Measurements from ENCODE around the gene NOX3.
"Not testable (repeated sequence)": the region's sequence is repeated elsewhere in the genome, so short reads cannot be mapped to it uniquely, and the experiment has no call there.

DNA sequence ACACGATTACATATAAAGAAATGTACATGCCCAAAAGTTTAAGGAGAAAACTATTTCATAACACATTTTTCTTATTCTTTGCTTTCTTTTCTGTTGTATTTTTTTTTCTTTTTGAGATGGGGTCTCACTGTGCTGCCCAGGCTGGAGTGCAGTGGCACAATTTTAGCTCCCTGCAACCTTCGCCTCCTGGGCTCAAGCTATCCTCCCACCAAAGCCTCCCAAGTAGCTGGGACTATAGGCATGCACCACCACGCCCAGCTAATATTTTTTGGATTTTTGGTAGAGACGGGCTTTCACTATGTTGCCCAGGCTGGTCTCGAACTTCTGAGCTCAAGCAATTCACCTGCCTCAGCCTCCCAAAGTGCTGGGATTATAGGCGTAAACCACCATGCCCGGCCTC lies 4.1 kb downstream of the NOX3 start:
- TF ChIP-seq, protein P1, sequence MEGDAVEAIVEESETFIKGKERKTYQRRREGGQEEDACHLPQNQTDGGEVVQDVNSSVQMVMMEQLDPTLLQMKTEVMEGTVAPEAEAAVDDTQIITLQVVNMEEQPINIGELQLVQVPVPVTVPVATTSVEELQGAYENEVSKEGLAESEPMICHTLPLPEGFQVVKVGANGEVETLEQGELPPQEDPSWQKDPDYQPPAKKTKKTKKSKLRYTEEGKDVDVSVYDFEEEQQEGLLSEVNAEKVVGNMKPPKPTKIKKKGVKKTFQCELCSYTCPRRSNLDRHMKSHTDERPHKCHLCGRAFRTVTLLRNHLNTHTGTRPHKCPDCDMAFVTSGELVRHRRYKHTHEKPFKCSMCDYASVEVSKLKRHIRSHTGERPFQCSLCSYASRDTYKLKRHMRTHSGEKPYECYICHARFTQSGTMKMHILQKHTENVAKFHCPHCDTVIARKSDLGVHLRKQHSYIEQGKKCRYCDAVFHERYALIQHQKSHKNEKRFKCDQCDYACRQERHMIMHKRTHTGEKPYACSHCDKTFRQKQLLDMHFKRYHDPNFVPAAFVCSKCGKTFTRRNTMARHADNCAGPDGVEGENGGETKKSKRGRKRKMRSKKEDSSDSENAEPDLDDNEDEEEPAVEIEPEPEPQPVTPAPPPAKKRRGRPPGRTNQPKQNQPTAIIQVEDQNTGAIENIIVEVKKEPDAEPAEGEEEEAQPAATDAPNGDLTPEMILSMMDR (IDR thresholded peaks at IDR 0.05), result not testable (repeated sequence)
- not testable (repeated sequence) for TF ChIP-seq EZH2 (IDR thresholded peaks at IDR 0.05; ENCODE audit: borderline replicate concordance, insufficient read depth, low read depth, low read length, poor library complexity, severe bottlenecking)

Data from B cell (primary cell).